GM21447 (cell line): ENCODE results near the gene OGN.

Source experiments
- ATAC-seq: cut with Tn5 transposase; IDR thresholded peaks from one replicate; pipeline ENCODE4 v1.9.1; 2021; ENCODE audit not compliant: unreplicated experiment

OGN gene

DNA sequence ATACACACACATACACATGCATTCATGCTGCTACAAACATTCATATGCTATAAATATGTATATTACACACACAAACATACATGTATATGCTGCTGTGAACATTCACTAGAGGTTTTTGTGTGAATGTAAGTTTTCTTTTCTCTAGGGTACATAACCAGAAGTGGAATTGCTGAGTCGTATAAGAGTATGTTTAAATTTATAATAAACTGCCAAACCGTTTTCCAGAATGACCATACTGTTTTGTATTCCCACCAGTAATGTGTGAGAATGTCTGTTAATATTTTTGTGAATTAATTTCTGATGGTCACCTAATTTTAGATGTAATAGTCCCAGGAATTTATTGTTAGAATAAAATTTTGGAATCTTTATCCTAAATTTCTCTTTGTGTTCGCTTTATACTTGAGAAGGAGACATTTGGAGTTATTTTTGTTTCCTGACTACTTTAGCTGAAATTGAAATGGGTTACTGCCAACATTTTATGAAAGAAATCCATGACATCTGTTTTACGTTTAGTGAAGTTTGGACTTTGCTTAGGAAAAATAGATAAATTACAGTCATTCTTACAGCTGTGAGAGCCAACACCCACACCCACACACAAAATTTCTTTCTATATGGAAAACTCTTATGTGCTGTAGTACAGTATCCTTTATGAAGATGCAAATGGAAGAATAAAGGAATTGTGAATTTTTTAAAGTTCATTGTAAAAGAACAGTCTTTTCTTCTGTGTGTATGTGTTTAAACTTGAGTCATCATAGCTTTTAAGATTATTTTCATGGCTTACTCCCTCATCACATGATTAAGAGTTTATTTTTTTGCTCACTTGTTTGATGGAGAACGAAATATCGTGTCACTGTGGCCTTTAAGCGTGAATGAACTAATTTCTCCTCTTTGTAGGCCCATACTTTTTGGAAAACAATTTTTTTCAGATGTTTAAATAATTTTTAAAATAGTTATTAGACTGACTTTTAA, 54.3 kb downstream of the OGN start:
- no peak for ATAC-seq

DNA sequence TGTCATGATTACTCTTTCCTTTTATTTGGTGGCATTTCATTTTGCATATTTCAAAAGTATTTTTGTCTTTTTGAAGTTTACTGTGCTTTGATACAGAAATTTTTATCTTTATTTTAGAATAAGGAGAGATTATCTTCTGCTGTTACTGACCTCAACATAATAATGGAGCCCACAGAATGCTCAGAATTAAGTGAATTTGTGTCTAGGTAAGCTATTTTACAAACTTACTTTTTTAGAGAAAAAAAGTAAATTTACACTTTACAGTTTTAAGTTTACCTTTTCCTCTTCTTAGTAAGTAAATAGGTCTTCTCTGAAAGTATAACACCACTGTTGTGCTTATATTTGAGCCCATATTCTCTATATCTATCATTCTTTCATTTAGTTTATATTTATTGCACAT, 58.8 kb downstream of the OGN start:
- no peak for ATAC-seq

DNA sequence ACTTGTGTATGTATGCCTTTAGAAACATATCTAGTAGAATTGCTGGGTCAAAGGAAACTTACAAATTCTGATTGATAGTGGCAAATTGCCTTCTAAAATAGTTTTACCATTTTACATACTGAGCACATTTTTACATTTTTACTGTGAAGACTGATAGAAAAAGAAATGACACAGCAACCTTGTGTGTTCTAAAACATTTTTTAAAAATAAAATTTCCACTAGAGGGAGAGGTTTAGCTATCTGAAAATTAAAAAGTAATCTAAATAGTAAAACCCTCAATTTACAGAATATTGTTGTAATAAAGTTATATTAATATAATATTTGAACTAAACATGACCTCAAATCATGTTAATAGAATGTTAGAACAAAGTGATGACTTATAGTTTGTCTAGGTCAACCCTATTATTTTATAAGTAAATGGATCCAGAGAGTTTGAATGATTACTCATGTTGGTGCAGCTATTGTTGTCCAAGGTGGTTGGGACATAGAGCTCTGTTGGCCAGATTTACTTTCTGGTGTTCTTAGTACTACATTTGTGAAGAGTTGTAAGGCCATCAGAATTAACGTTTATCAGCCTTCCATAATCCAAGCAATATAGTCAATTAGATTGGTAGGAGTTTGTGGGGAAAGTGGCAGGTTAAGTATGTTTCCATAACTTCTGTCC, 61.4 kb downstream of the OGN start:
- no peak for ATAC-seq

DNA sequence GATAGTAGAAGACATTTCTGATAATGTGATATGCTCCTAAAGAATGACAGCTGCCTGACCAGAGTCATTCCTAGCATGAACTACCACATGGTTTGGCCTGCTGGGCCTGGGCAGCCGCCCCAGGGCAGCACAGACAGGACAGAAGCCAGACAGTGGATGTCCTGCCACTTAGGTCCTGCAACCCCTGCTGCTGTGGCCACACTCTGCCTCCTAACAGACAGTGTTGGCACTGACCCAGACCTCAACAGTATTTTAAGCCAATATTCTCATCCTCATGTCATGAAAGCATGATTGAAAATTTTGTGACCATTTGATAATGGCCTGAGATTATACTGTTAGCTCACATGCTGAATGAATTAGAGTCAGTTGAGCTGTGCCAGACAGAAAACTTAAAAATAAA, 62.8 kb downstream of the OGN start:
- no peak for ATAC-seq

- ATAC-seq = no peak
Observed at GRCh38 chr9:92333282-92333634, 71.1 kb downstream of the OGN start.
